GM20431 (cell line): ENCODE data around the gene NFATC2.

Experiments
- in situ Hi-C: fragments of 300-500 bp; cut with MseI, MboI; formaldehyde crosslinking; loops from one replicate; pipeline ENCODE4 v1.15.0; 2020; ENCODE audit warnings: low sequenced_read_pairs; ENCODE audit not compliant: unreplicated experiment

Gene NFATC2

GRCh38 chr20:51373713-51374455, 168.6 kb downstream of the NFATC2 start:
- in situ Hi-C loops = loop anchor here (10.0 kb wide), 1 partner anchor 221 kb away; no protein-coding TSS in a partner anchor

DNA sequence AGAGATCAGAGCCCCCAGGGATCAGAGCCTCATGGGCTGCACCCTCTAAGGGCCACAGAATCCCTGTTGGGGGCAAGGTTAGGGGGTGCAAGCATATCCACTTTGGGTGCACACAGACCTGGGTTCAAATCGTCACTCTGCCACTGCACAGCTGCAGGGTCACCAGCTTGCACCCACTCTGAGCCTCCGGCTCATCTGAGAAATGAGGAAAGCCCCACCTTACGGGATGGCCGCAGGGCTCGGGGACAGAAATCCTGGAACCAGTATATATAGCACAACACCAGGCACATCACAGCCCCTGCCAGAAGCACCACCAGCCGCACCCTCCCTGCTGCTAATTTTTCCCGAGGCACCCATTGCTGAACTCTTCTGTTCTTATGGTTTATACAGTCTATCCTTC, 169.6 kb downstream of the NFATC2 start:
- in situ Hi-C loops = loop anchor here (10.0 kb wide), 1 partner anchor 222 kb away; no protein-coding TSS in a partner anchor

DNA sequence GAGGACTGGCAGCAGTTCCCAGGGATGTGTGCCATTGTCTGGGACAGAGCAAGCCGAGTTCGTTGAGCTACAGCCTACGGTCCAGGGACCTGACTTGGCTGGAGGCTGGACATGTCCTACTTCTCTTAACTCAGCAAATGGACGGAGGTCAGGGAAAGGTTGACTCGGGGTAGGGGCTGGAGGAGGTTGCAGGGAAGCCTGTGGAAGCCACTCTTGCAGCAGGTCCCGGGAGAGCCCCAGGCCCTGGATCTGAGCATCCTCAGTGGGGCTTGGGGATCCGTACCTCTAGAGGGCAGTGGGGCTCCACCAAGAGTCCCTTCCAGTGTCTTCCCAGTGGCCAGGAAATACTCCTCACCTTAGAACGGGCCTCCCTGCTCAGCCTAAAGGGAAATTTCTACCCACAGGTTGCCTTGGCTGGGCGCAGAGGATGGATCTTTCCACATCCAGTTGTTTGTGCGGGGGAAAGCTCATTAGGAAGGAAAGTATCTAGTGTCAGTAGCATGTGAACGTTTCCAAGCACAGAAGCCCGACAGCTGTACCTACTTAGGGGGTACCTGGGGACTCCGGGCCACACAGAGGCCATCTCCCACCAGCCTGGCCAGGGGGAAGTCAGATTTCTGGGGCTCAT, 170.2 kb downstream of the NFATC2 start:
- in situ Hi-C loops = loop anchor here (10.0 kb wide), 1 partner anchor 223 kb away; no protein-coding TSS in a partner anchor

DNA sequence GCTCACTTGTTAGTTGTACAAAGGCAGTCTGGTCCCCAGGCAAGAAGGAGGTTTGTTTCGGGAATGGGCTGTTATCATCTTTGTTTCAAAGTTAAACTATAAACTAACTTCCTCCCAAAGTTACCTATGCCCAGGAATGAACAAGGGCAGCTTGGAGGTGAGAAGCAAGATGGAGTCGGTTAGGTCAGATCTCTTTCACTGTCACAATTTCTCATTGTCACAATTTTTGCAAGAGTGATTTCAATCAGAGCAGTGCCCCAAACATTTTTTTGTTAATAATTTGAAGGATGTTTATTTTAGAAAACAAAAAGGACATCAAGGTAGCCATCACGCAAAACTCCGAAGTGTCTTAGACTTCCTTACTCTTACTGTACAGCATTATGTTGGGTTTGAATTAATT, 170.8 kb downstream of the NFATC2 start:
- in situ Hi-C loops = loop anchor here (10.0 kb wide), 1 partner anchor 223 kb away; no protein-coding TSS in a partner anchor

DNA sequence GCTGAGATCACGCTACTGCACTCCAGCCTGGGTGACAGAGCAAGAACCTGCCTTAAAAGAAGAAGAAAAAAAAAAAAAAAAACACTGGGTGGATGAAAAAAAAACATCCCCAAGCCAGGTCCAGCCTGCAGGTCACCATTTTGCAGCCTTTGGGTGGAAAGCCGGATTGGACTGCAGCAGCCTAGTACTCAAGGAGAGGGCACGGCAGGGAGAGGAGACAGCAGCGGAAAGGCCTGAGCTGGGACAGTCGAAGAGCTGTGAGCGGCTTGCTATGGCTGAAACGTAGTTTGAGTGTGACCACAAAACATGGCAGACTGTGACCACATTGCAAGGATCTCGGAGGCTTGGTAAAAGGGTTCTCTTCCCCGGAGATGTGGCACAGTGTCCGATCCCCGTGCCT, 173.0 kb downstream of the NFATC2 start:
- in situ Hi-C loops = no loop called here

GRCh38 chr20:51368461-51369211, 173.9 kb downstream of the NFATC2 start:
- in situ Hi-C loops = no loop called here

DNA sequence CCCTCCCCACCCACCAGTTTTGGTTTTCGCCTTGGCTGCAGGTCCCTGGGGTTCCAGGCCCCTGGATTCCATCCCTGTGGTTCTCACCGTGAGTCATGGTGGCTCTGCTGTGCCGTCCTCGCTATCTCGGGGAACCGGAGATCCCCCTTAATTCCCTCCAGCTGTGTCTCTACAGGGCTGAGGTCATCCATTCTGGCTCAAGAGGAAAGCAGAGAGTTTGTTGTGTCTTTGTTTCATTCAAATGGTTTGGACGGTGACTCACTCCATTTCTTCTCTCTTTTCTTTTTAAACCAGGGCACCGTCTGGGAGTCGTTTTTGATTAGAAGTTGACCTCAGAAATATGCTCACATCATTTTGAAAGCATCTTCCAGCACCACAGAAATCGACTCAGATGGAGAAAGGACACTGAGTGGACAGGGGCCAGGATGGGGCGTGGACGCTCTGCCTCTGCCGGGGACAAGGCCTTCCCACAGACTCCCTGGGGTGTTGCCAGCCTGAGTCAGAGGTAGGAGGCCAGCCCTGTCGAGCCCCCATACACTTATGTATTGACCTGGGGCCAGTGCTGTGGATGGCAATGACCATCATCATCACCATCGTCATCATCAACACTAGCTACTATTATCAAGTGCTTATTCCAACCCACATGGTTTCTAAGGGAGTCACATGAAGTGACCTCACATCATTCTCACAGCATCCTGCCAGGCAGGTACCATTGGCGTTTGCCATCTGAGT, 176.2 kb downstream of the NFATC2 start:
- in situ Hi-C loops = no loop called here

DNA sequence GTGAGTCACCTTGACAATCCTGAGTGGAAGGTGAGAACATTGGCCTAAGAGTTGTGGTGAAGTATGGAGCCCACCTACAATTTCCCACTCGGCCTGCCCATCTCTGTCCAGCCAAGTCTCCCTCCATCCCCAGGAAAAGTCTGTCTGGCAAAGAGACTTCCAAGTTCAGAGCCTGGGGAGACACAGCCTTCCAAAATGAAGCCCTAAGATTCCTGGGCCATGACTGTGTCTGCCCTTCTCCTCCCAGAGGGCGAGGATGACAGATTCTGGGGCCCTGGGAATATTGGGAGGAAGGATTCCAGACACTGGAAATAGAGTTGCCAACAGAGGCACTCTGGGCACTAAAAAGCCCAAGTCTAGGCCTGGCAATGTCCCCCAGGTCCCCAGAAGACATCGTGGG, 176.8 kb downstream of the NFATC2 start:
- in situ Hi-C loops = no loop called here

GRCh38 chr20:51363813-51364212, 178.7 kb downstream of the NFATC2 start:
- in situ Hi-C loops = no loop called here

GRCh38 chr20:51363378-51363777, 179.1 kb downstream of the NFATC2 start:
- in situ Hi-C loops = no loop called here

DNA sequence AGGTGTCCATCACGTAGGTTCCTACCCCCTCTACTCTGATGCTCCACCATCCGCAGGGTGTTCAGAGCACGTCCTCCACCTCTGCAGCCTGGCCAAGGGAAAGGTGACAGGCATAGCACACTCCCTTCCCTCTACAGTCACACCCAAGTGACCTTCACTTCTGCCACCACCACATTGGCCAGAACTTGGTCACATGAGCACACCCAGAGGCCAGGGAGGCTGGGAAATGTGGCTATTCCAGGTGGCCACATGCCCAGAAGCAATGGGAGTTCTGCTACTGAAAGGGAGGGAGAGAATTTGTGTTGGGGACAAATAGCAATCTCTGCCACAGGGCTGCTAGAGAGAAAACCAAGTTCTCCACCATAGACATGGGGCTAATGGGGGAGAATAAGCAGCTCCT, 180.3 kb downstream of the NFATC2 start:
- in situ Hi-C loops = no loop called here

DNA sequence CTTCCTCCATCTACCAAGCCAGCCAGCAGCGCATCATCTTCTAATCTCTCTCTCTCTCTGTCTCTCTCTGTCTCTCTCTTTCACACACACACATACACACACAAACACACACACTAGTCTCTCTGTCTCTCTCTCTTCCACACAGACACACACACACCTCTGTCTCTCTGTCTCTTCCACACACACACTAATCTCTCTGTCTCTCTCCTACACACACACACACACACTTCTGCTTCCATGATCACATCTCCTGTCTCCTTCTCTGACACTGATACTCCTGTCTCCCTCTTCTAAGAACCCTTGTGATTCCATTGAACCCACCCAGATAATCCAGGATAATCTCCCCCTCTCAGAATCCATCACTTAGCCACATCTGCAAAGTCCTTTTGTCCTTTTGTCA, 181.3 kb downstream of the NFATC2 start:
- in situ Hi-C loops = no loop called here

DNA sequence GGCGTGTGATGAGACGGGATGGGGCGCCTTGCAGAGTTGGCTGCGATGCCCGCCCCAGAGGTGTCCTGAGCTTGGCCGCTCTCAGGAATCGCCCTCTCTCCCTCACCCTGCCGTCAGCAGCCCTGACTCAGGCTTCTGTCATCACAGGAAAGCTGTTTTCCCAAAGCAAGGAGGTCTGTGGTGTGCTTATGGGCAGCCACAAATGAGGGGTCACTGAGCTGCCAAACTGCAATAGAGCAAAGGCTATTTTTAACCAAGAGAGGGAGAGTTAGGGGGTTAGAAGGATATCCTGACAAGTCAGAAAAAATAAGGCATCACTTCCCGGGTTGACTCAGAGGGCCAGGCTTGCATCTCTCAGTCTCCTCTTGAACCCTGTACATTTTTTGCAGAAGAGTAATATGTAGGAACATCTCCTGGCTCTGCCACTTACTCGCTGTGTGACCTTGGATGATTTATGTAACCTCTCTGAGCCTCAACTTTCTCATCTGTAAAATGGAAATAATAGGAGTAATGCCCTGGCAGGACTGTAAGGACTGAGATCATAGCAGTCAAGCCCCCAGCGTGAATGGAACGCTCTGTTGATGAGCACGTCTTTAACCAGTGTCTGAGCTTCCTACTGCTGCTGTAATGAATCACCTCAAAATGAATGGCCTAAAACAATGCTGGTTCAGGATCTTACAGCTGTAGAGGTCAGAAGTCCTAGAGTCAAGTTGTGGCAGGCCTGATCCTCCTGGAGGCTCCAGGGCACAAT, 181.9 kb downstream of the NFATC2 start:
- in situ Hi-C loops = no loop called here

- in situ Hi-C loops = no loop called here
Observed at GRCh38 chr20:51359947-51360346, 182.6 kb downstream of the NFATC2 start.

DNA sequence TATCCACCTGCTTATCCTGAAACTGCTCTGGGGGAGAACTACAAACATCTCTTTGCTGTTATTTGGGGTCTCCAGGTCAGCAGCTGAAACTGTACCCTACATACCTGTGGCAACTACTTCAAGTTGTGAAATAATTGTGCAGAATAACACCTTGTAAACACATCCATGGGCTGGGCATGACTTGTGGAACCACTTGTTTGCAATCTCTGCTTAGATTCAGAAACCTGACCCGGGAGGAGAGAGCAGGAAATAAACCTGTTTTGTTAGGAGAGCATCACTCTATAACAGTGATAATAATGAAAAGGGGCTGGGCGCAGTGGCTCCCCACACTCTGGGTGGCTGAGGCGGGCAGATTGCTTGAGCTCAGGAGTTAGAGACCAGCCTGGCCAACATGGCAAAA, 183.1 kb downstream of the NFATC2 start:
- in situ Hi-C loops = no loop called here

DNA sequence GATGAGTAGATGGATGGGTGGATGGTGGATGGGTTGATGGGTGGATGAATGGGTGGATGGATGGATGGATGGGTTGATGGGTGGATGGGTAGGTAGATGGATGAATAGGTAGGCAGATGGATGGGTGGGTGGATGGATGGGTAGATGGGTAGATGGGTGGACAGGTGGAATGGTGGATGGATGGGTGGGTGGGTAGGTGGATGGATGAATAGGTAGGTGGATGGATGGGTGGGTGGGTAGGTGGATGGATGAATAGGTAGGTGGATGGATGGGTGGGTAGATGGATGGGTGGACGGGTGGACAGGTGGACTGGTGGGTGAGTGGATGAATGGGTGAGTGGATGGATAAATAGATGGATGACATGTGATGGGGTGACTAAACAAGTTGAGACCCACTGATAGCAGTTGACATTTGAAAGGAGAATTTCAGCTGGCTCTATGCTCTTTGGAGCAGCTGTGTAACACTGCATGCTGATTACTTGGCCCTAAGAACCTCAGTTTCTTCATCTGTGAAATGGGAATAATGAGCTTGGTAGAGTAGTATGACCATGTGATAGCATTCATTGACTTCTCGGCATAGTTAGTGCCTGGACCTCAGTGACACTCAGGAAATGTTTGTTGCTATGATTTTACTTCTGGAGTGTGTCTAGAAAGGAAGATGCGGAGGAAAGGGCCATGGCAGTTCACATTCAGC, 184.3 kb downstream of the NFATC2 start:
- in situ Hi-C loops = no loop called here

- in situ Hi-C loops = no loop called here
Observed at GRCh38 chr20:51357543-51357942, 185.0 kb downstream of the NFATC2 start.

DNA sequence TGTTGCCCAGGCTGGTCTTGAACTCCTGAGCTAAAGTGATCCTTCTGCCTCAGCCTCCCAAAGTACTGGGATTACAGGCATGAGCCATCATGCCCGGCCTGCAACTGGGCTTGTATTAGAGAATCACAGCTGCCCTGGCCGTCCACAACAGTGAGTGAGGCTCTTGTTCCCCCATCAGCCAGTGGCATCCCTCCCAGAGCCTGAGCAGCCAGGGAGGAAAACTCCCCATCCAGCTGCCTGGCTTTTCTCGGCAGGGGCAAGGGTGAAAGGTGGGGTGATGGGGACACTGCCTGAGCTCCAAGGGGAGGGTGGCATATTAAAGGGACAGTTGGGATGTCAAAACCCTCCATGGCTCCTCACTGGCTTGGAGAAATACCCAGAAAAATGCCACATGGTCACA, 185.6 kb downstream of the NFATC2 start:
- in situ Hi-C loops = no loop called here

DNA sequence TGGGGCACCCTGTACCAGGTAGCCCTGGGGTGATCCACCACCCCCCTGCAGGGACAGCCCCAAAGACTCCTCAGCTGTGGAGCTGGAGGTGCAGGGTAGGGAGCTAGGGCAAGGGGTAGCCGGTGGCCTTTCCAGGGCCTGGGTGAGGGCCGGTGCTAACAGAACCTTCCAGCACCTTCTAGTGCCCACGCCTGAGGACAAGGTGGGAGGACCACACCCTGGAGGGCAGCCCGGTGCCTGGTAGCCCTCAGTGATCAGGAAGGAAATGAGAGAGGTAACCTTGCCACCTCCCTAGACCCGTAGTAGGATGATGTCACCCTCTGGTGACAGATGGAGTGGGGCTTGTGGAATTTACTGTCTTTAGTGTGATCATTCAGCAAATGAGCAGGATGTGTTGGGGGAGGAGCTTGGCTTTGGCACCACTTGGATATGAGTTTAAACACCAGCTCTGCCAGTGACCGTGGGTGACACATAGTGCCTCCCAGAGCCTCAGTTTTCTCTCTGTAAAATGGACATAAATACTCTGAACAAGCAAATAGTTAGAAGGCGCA, 187.7 kb downstream of the NFATC2 start:
- in situ Hi-C loops = no loop called here
